IMR-90 (cell line): ENCODE measurements around the gene C6orf141. TPM values are rescaled to one million over a fixed set of nuclear protein-coding genes. Genes with fewer than 3 reads are reported as not detected.

Experiments used
- ATAC-seq: fragments of 200-7000 bp; cut with Tn5 transposase; 2 replicates; pipeline ENCODE4 v1.9.1; 2020; ENCODE audit warnings: low read depth, mild to moderate bottlenecking, moderate library complexity
- BruUV-seq: library from RNA; stranded (reverse); fragments of 400-500 nt; replicated peaks from 2 replicates; lab custom pipeline; 2021; lab: Mats Ljungman, UMichigan
- CTCF ChIA-PET: fragments of 300-600 bp; formaldehyde crosslinking; extraction: SDS; loops from one replicate; lab custom pipeline; 2021; ENCODE audit warnings: antibody characterized with exemption; lab: Yijun Ruan, JAX
- POLR2A ChIA-PET: fragments of 300-600 bp; sonication (Branson Sonifier 250); formaldehyde crosslinking; loops from one replicate; lab custom pipeline; 2022; ENCODE audit warnings: antibody characterized with exemption; ENCODE audit not compliant: unreplicated experiment; lab: Charles Lee
- DNase-seq: peaks from one replicate; pipeline ENCODE4 v3.0.0; 2013
- H2AFZ ChIP-seq: replicated peaks from 2 replicates; pipeline ENCODE3; 2013; ENCODE audit warnings: low read length, mild to moderate bottlenecking; ENCODE audit not compliant: poor library complexity
- H2AK5ac ChIP-seq: 2 replicates; pipeline ENCODE4 v1.6.1; 2013; ENCODE audit warnings: low read depth, low read length, inconsistent platforms
- H2AK9ac ChIP-seq: replicated peaks from 2 replicates; pipeline ENCODE3; 2013; ENCODE audit warnings: mild to moderate bottlenecking, low read depth, low read length, moderate library complexity; ENCODE audit not compliant: poor library complexity
- H2BK120ac ChIP-seq: 2 replicates; pipeline ENCODE4 v1.6.1; 2013; ENCODE audit warnings: low read depth, low read length, inconsistent platforms
- H2BK15ac ChIP-seq: 3 replicates; pipeline ENCODE4 v1.6.1; 2013; ENCODE audit warnings: low read depth, low read length, inconsistent platforms
- H2BK20ac ChIP-seq: 2 replicates; pipeline ENCODE4 v1.6.1; 2013; ENCODE audit warnings: low read depth, mild to moderate bottlenecking, inconsistent platforms, low read length, moderate library complexity
- H2BK5ac ChIP-seq: 2 replicates; pipeline ENCODE4 v1.6.1; 2013; ENCODE audit warnings: mild to moderate bottlenecking, low read depth, low read length, inconsistent platforms; ENCODE audit not compliant: poor library complexity, severe bottlenecking
- H3K14ac ChIP-seq: replicated peaks from 2 replicates; pipeline ENCODE4 v1.6.1; 2013; ENCODE audit warnings: low read depth, low read length, inconsistent platforms
- H3K18ac ChIP-seq: 2 replicates; pipeline ENCODE4 v1.6.1; 2013; ENCODE audit warnings: low read depth, low read length, control low read depth
- H3K23ac ChIP-seq: 2 replicates; pipeline ENCODE4 v1.6.1; 2013; ENCODE audit warnings: low read depth, low read length, inconsistent platforms
- H3K27ac ChIP-seq: 2 replicates; pipeline ENCODE4 v1.5.1; 2013; ENCODE audit warnings: mild to moderate bottlenecking, control low read depth, low read length; ENCODE audit not compliant: insufficient read depth
- H3K27me3 ChIP-seq: 2 replicates; pipeline ENCODE4 v1.6.1; 2013; ENCODE audit warnings: low read length; ENCODE audit not compliant: control insufficient read depth, insufficient read depth
- H3K36me3 ChIP-seq: 2 replicates; pipeline ENCODE4 v1.6.1; 2013; ENCODE audit warnings: low read length, mixed read lengths; ENCODE audit not compliant: control insufficient read depth, insufficient read depth
- H3K4ac ChIP-seq: 2 replicates; pipeline ENCODE4 v1.6.1; 2013; ENCODE audit warnings: low read depth, low read length, inconsistent platforms
- H3K4me1 ChIP-seq: 2 replicates; pipeline ENCODE4 v1.6.1; 2013; ENCODE audit warnings: low read length, mixed read lengths; ENCODE audit not compliant: control insufficient read depth, insufficient read depth
- H3K4me2 ChIP-seq: 2 replicates; pipeline ENCODE4 v1.6.1; 2013; ENCODE audit warnings: low read depth, mild to moderate bottlenecking, control low read depth, low read length, moderate library complexity
- H3K4me3 ChIP-seq: 2 replicates; pipeline ENCODE4 v1.5.1; 2013; ENCODE audit warnings: low read depth, mild to moderate bottlenecking, control low read depth, low read length, moderate library complexity; ENCODE audit not compliant: insufficient read depth
- H3K56ac ChIP-seq: 2 replicates; pipeline ENCODE4 v1.6.1; 2013; ENCODE audit warnings: low read length, inconsistent platforms; ENCODE audit not compliant: insufficient read depth; ENCODE audit errors: extremely low read depth
- H3K79me1 ChIP-seq, 2 experiments: 2 replicates each; pipeline ENCODE4 v1.6.1; 2013; ENCODE audit warnings: low read length in 2 of 2, inconsistent platforms in 1 of 2, low read depth in 1 of 2
- H3K9ac ChIP-seq: 2 replicates; pipeline ENCODE4 v1.6.1; 2013; ENCODE audit warnings: low read depth, low read length, control low read depth
- H3K9me1 ChIP-seq: 2 replicates; pipeline ENCODE4 v1.6.1; 2013; ENCODE audit warnings: low read length, inconsistent platforms; ENCODE audit not compliant: insufficient read depth
- H3K9me3 ChIP-seq: 2 replicates; pipeline ENCODE4 v1.6.1; 2013; ENCODE audit warnings: low read length; ENCODE audit not compliant: control insufficient read depth, insufficient read depth
- H4K20me1 ChIP-seq: 2 replicates; pipeline ENCODE4 v1.6.1; 2013; ENCODE audit warnings: low read length, inconsistent platforms; ENCODE audit not compliant: insufficient read depth
- H4K5ac ChIP-seq: 2 replicates; pipeline ENCODE4 v1.6.1; 2013; ENCODE audit warnings: mild to moderate bottlenecking, low read depth, low read length, control low read depth
- H4K8ac ChIP-seq, 2 experiments: 2 replicates each; pipeline ENCODE4 v1.6.1; 2013; ENCODE audit warnings: low read depth in 2 of 2, low read length in 2 of 2, control low read depth in 1 of 2, inconsistent platforms in 1 of 2
- H4K91ac ChIP-seq: 2 replicates; pipeline ENCODE4 v1.6.1; 2013; ENCODE audit warnings: low read depth, low read length, inconsistent platforms; ENCODE audit not compliant: insufficient read depth
- BHLHE40 ChIP-seq: fragments of 150-350 bp; IDR thresholded peaks from 2 replicates; pipeline ENCODE4 v1.6.1; 2016; ENCODE audit warnings: mild to moderate bottlenecking, low read depth, low read length
- CEBPB ChIP-seq: IDR thresholded peaks from 2 replicates; pipeline ENCODE4 v1.6.1; 2012; ENCODE audit warnings: low read depth, low read length, improper control_type of control experiment
- CHD1 ChIP-seq: IDR thresholded peaks from 2 replicates; pipeline ENCODE4 v1.6.1; 2012; ENCODE audit warnings: low read depth, low read length, improper control_type of control experiment
- CTCF ChIP-seq: conservative IDR thresholded peaks from 2 replicates; pipeline ENCODE4 v1.5.1; 2012; ENCODE audit warnings: mild to moderate bottlenecking, low read depth, low read length, improper control_type of control experiment
- ELK1 ChIP-seq: fragments of 150-350 bp; IDR thresholded peaks from 2 replicates; pipeline ENCODE4 v1.6.1; 2016; ENCODE audit warnings: low read depth, mild to moderate bottlenecking, low read length, moderate library complexity, borderline replicate concordance
- FOS ChIP-seq: fragments of 150-350 bp; IDR thresholded peaks from 2 replicates; pipeline ENCODE4 v1.6.1; 2016; ENCODE audit warnings: low read depth, low read length
- MAFK ChIP-seq: IDR thresholded peaks from 2 replicates; pipeline ENCODE4 v1.6.1; 2012; ENCODE audit warnings: low read depth, low read length, improper control_type of control experiment
- MAZ ChIP-seq: IDR thresholded peaks from 2 replicates; pipeline ENCODE4 v1.6.1; 2012; ENCODE audit warnings: low read depth, mild to moderate bottlenecking, low read length, improper control_type of control experiment, moderate library complexity, borderline replicate concordance
- MXI1 ChIP-seq: IDR thresholded peaks from 2 replicates; pipeline ENCODE4 v1.6.1; 2012; ENCODE audit warnings: low read depth, mild to moderate bottlenecking, low read length, moderate library complexity, borderline replicate concordance
- NFE2L2 ChIP-seq: fragments of 150-350 bp; IDR thresholded peaks from 2 replicates; pipeline ENCODE4 v1.6.1; 2016; ENCODE audit warnings: low read depth, mild to moderate bottlenecking, low read length
- POLR2A ChIP-seq: IDR thresholded peaks from 2 replicates; pipeline ENCODE4 v1.6.1; 2012; ENCODE audit warnings: mild to moderate bottlenecking, low read depth, low read length
- RAD21 ChIP-seq: IDR thresholded peaks from 2 replicates; pipeline ENCODE4 v1.6.1; 2012; ENCODE audit warnings: low read length, improper control_type of control experiment
- RCOR1 ChIP-seq: IDR thresholded peaks from 2 replicates; pipeline ENCODE4 v1.6.1; 2012; ENCODE audit warnings: mild to moderate bottlenecking, low read length, improper control_type of control experiment; ENCODE audit not compliant: insufficient replicate concordance
- RFX5 ChIP-seq: IDR thresholded peaks from 2 replicates; pipeline ENCODE4 v1.8.0; 2012; ENCODE audit warnings: low read depth, mild to moderate bottlenecking, low read length, moderate library complexity
- SMC3 ChIP-seq: fragments of 150-350 bp; IDR thresholded peaks from 2 replicates; pipeline ENCODE4 v1.6.1; 2016; ENCODE audit warnings: low read depth, mild to moderate bottlenecking, antibody characterized with exemption, low read length, moderate library complexity
- WGBS, 2 experiments: methylation state at CpG; one replicate each; pipeline versions ENCODE4 v1.1.5 to v1.1.7; 2013; ENCODE audit warnings: missing lambda C conversion rate in 2 of 2; ENCODE audit not compliant: insufficient read length in 1 of 2; ENCODE audit errors: extremely low coverage in 2 of 2; 5-methylcytosine and 5-hydroxymethylcytosine counted together
- dilution Hi-C: fragments of 300-500 bp; cut with HindIII; formaldehyde crosslinking; loops from one replicate; pipeline ENCODE4 v1.14.3; 2018; ENCODE audit warnings: low sequenced_read_pairs; ENCODE audit not compliant: unreplicated experiment
- in situ Hi-C: fragments of 300-500 bp; cut with MboI; formaldehyde crosslinking; loops from 3 replicates; pipeline ENCODE4 v1.14.3; 2019; ENCODE audit warnings: low sequenced_read_pairs, inconsistent platforms, mixed read lengths
- intact Hi-C: fragments of 100-400 bp; cut with micrococcal nuclease; formaldehyde crosslinking; loops from 2 replicates; pipeline ENCODE4 v1.10.0; 2022
- polyA plus RNA-seq, 3 experiments: library from polyadenylated mRNA; depleted of rRNA; stranded (reverse); fragments of >200 nt; gene quantifications; 2 replicates each; pipeline ENCODE4 v1.2.3, GENCODE V29; 2012; ENCODE audit warnings: low replicate concordance in 1 of 3
- total RNA-seq: library from RNA; depleted of rRNA; stranded (reverse); fragments of >200 nt; gene quantifications from 2 replicates; pipeline ENCODE4 v1.2.3, GENCODE V29; 2012
- TF ChIP-seq, protein P1 (sequence below): fragments of 150-350 bp; IDR thresholded peaks from 2 replicates; pipeline ENCODE4 v1.6.1; 2017; ENCODE audit warnings: mild to moderate bottlenecking, antibody characterized with exemption, low read length, low read depth

Gene C6orf141
- total and polyA plus RNA-seq, 2 of the 4 experiments (the other 2 are of a cell fraction) = not detected

GRCh38 chr6:49523901-49524300 lies 26.6 kb upstream of the C6orf141 start:
- WGBS, 2 experiments = no CpG with 5 or more reads among the region's 1 CpG
- intact Hi-C loops = no loop called here
- Histone ChIP-seq H3K14ac (no peak overlapping the region), H2AK9ac (no peak overlapping the region), H3K36me3 (no peaks in the 10 kb centered on the region), H3K4me3 (no peak overlapping the region), H2BK15ac (no peak overlapping the region), H2AK5ac (no peak overlapping the region), H3K4me1 (no peaks in the 10 kb centered on the region), H3K27ac (no peak overlapping the region), H3K56ac (no peak overlapping the region), H2BK5ac (no peak overlapping the region), H3K23ac (no peak overlapping the region), H2BK120ac (no peak overlapping the region), H3K9me1 (no peaks in the 10 kb centered on the region), H3K27me3 (no peaks in the 10 kb centered on the region), H2AFZ (no peak overlapping the region), H3K9ac (no peak overlapping the region), H3K4ac (no peak overlapping the region), H4K91ac (no peak overlapping the region), H3K4me2 (no peak overlapping the region), H3K18ac (no peak overlapping the region), H3K79me1 (no peaks in the 10 kb centered on the region), H2BK20ac (no peak overlapping the region), H4K8ac (no peak overlapping the region), H4K5ac (no peak overlapping the region), H3K9me3 (no peaks in the 10 kb centered on the region), H4K20me1 (no peaks in the 10 kb centered on the region)
- BruUV-seq = no TSS peak
- dilution Hi-C loops = no loop called here
- TF ChIP-seq, protein P1, sequence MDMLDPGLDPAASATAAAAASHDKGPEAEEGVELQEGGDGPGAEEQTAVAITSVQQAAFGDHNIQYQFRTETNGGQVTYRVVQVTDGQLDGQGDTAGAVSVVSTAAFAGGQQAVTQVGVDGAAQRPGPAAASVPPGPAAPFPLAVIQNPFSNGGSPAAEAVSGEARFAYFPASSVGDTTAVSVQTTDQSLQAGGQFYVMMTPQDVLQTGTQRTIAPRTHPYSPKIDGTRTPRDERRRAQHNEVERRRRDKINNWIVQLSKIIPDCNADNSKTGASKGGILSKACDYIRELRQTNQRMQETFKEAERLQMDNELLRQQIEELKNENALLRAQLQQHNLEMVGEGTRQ = no peak
- TF ChIP-seq RCOR1 (no peak), MAZ (no peak), RAD21 (no peak), RFX5 (no peak), CTCF (no peak), NFE2L2 (no peak), MXI1 (no peak), ELK1 (no peak), CEBPB (no peak), BHLHE40 (no peak), FOS (no peak), SMC3 (no peak), CHD1 (no peak), POLR2A (no peak), MAFK (no peak)
- in situ Hi-C loops = loop anchor here (10.0 kb wide), 1 partner anchor 81 kb away; no protein-coding TSS in a partner anchor
- DNase-seq (no peak), ATAC-seq (no peak)
- ChIA-PET CTCF (no interaction called here), POLR2A (no interaction called here)
